Stimulated activated CD4-positive, alpha-beta T cell treated with anti-CD3 and anti-CD28 coated beads, Interleukin-2, amount 100 ng/mL, for 48 hours (primary cell): ENCODE measurements around the gene XXYLT1.
"Not testable (repeated sequence)": the region's sequence is repeated elsewhere in the genome, so short reads cannot be mapped to it uniquely, and the experiment has no call there.

Source experiments
- DNase-seq, 2 donors: peaks; one replicate each; pipeline ENCODE4 v3.0.0-alpha.2; 2020

The XXYLT1 gene

DNA sequence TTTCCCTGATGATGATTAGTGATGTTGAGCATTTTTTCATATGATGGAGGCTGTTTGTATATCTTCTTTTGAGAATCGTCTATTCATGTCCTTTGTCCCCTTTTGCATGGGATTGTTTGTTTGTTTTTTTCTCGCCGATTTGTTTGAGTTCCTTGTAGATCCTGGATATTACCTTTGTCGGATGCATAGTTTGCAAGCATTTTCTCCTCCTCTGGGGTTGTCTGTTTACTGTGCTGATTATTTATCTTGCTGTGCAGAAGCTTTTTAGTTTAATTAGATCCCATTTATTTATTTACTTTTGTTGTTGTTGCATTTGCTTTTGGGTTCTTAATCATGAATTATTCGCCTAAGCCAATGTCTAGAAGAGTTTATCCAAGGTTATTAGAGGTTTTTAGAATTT, 232.8 kb downstream of the XXYLT1 start:
- no peak for DNase-seq

DNA sequence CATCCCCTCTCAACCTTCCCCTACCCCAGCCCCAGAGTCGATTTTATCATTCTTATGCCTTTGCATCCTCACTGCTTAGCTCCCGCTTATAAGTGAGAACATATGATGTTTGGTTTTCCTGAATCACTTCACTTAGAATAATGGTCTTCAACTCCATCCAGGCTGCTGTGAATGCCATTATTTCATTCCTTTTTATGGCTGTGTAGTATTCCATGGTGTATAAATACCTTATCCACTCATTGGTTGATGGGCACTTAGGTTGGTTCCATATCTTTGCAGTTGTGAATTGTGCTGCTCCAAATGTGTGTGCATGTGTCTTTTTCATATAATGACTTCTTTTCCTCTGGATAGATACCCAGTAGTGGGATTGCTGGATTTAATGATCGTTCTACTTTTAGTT, 233.4 kb downstream of the XXYLT1 start:
- not testable (repeated sequence) for DNase-seq

DNA sequence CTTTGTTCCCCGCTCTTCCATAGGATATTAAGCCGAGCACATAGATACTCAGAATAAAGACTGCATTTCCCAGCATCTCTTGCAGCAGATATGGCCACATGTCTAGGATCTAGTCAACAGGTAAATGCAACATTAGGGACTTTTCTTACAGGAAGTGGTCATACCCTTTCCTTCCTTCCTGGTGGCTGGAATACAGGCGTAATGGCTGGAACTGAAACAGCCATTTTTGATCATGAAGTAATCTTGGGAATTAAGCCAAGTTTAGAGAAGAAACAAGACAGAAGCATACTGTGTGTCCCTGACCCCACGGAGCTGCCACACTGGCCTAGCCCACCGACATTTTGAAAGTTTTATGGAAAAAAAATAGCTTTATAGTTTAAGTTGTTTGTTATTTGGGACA, 234.0 kb downstream of the XXYLT1 start:
- DNase-seq: no peak

DNA sequence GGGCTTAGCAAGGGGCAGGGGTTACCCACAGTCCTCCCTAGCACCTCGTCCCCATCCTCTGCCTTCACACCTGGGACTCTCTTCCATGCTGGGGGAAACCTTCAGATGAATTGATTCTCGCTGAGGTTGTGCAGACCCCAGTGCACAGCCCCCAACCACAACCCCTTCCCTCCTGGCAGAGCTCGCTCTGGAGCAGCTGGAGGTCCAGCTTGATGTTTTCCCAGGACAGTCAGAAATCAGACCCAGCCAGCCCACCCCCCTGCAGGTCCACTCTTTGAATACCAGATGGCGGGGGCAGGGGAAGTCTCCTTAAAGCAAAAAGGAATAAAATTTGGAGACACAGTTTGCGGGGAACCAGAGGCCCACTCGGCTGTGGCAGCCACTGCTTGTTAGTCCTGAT, 234.4 kb downstream of the XXYLT1 start:
- DNase-seq: no peak

DNA sequence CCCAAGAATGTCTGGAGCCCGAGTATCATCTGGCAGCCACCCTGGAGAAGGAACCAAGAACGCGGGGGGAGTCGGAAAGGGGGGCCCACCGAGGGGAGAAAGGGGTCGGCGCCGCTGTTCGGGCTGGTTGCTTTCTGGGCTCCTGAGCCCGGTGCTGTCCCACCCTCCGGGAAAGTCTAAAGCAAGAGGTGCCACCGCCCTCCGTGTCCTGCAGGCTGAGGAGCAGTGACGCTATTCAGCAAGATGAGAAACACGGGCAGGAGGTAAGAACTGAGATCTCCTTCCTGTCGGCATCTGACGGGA, 234.8 kb downstream of the XXYLT1 start:
- DNase-seq: no peak

DNA sequence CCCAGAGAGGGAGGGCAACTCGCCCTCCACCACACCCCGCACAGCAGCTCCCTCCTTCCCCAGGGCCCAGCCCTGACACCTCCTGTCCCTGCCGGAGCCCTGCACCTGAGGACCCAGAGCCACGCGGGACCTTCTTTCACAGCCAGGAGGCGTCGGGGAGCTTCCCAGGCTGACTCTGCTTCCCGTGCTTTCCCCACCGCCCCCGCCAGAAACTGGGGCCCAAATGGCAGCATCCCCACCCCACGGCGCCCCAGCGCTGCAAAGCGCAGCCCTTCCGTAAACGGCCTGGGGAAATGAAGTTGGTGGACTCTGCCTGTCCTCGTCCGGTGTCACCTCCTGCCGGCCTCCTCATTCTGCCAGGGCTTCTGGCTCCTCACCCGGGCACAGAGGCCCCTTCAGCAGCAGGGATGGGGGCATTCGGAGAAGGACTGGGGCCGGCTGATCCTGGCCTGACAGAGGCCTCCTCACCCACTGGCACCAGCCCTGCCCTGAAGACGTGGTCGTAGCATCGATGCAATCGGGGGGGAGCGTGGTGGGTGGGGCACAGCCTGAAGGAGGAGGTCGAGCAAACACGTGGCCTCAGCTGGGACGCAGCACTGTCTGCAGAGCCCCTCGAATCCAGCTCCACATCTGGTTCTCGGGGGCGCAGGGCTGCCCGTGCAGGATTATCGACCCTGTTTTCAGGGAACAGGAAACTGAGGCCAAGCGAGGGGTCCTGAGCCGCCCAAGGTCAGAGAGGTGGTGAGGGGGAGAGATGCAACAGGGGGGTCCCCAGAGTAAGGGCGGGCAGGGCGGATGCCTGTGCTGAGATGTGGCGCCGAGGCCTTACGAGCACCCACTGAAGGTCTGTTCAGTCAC, 235.4 kb downstream of the XXYLT1 start:
- no peak for DNase-seq

DNA sequence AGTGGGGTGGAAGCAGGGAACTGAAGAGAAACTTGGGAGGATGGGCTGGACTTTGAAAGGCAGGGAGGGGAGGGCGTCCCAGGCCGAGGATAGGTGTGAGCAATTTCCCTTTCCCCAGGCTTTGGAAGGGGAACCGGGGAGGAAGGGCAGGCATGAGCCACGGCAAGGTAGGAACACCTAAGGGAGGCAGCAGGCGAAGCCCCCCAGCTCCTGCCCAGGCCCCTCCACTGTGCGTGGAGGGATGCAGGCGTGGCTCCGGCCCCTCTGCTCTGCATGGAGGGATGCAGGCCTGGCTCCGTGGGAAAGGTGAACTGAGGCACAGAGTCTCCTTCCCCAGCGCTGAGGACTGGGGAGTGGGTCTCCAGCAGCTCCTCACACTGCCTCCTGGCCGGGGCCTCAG, 236.4 kb downstream of the XXYLT1 start:
- DNase-seq: no peak

DNA sequence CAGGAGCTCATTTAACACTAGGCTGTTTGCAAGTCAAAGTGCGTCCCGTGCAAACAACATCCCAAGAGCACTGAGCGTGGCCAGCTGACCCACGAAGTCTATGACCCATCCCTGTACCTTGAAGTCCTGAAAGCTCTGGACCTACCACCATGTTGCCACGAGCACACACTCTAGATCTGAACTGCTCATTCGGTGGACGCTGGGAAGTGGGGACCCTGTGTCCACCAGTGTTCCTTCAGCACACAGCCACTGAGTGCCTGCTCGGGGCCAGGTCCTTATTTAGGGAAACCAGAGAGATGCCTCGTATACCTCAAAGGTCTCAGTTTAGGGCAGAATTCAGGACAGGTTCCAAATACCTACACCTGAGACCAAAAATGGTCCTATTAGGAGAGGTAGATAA, 236.9 kb downstream of the XXYLT1 start:
- no peak for DNase-seq

DNA sequence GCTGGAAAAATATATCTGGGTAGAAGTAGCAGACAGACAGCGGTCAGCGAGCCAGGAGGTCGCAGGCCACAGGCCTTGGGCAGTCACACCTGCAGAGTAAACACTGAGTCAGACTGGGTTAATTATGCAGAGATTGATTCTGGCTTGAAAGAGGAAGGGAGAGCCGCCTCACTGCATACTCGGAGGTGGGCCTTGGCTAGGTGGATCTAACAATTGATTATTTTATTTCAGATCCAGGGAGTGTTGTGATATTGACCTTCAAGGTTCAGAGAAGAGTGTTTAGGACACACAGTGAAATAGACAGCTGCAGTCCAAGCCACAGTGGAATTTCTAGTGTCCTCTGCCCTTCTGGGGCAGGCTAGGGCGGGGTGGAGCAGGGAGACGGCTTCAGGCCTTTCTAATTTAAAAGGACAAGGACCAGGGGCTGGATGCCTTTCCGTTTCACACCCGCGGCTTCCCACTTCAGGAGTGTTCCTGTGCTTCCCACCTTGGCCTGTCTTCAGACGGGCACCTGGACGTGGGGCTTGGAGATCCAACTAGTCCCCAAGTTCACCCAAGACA, 237.3 kb downstream of the XXYLT1 start:
- no peak for DNase-seq

DNA sequence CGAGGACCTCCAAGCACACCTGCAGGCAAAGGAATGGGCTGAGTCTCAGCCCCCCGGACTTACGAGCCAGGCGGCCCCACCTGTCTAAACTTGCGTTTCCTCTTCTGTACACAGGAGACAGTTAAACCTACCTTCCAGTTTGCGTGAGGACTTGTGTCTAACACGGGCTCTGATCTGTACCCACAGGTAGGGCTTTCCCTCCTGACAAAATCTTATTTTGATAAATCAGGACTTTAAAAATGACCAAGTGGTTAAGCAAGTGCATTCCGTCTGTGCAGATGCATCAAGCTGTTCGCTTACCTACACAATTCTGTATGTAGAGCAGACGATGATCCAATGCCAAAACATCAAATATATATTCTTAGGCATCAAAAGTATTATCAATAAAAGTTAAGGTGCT, 238.0 kb downstream of the XXYLT1 start:
- DNase-seq: no peak

DNA sequence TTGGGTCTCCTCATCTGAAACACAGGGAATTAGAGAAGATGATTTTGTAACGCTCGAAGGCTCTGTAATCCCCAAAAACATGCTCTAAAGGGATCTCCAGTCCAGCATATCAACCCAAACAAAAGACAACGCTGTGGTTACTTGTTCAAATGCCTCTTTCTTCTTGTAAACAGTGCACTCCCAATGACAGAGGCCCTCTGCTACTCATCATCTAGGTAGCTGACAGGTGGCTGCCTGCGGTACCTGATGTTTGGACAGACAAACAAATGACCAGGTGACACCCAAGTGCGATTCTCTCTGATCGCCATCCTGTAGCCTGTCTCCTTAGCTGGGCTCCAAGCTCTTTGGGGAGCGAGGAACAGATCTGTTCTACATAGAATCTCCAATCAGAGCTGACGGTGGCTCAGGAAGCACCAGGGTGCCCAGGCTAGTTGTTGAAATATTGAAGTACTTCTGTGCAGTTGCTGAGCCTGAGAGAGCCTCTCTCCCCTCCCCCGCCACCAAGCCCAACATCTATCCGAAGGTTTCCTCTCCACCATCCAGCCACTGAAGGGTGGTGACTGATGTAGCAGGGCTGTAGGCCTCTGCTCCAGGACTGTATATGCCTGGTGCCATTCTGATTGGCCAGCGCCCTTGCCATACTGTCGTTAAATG, 238.7 kb downstream of the XXYLT1 start:
- DNase-seq: no peak

DNA sequence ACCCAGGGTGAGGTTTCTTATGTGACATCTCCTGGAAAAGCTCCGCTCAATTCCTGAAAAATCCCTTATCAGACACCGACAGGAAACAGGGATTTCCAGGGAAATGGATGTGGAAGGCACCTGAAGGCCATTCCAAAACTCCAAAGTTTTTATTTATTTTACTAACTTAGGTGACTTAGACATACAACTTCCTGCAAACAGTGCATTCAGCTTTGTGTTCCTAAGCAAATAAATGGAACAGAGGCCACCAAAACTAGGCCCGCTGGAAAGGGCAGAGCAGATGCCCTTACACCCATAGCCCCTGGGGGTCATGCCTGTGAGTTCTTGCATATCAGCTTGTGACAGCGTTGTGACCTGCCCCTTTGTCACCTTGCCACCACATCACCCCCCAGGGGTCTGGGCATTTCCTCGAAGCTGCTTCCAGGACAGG, 239.4 kb downstream of the XXYLT1 start:
- no peak for DNase-seq

DNA sequence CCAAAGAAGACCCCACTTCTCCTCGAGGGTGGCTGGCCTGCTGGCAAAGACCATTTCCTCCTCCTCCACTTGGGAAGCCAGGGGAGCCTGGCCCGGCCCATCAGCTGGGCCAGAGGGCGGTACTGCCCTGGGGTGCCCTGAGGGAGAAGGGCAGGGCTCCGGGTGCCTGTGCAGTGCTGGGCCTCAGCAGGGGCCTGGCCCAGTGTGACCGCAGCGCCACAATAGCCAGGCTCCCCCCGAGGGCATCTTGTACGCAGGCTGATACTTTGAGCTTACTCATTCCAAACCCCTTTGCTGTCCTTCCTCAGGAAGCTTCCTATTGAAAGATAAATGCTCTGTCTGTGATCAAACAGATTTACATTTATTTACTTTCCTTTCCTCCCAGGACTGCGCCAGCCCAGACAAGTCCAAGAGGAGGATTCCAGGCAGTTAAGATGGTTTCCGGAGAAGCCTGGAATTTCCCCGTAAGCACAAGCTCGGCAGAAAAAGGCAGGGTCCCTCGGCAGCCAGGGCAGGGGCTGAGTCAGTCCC, 240.1 kb downstream of the XXYLT1 start:
- DNase-seq: no peak

DNA sequence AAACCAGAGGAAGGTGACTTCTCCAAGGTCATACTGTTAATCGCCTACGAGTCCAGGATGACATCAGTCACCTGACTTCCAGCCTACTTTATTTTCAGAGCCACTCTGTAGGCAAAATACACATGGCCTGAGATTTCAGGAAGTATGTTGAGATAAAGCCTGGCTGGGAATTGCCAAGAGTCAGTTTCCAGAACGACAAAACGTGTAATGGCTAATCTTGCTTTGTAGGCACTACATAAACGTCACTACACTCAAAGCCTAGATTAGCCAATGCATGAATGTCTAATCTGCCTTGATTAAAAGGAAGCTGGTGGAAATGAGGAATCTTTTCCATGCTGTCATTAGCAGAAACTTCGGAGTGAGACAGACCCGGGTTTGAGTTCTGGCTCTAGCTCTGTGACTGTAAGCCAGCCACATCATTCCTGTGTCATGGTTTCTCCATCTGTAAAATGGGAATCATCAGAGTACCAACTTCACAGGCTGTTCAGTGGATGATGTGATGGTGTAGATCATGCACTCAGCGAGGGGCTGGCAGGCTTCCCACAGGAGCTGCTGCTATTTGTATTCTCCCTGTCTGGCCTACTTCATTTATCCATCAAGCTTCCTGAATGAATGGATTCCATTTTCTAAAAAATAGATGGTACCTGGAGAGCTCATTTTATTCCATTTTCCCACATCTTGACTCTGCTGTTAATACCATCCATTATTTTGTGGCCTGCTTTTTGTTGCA, 241.9 kb downstream of the XXYLT1 start:
- DNase-seq: no peak

DNA sequence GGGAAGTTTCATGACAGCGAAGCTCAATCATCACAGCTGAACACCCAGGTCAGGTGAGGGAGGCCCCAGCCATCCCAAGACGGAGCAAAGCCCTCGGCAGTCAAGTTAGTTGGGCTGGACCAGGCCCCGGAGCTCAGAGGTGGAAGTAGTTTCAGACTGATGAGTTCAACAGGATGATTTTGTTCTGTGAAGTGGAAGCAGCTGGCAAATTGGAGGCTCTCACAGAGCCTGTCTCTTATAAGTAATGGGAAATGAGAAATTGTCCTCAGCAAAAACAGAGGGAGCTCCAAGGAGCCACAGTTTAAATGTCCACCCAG, 245.1 kb downstream of the XXYLT1 start:
- DNase-seq: no peak

DNA sequence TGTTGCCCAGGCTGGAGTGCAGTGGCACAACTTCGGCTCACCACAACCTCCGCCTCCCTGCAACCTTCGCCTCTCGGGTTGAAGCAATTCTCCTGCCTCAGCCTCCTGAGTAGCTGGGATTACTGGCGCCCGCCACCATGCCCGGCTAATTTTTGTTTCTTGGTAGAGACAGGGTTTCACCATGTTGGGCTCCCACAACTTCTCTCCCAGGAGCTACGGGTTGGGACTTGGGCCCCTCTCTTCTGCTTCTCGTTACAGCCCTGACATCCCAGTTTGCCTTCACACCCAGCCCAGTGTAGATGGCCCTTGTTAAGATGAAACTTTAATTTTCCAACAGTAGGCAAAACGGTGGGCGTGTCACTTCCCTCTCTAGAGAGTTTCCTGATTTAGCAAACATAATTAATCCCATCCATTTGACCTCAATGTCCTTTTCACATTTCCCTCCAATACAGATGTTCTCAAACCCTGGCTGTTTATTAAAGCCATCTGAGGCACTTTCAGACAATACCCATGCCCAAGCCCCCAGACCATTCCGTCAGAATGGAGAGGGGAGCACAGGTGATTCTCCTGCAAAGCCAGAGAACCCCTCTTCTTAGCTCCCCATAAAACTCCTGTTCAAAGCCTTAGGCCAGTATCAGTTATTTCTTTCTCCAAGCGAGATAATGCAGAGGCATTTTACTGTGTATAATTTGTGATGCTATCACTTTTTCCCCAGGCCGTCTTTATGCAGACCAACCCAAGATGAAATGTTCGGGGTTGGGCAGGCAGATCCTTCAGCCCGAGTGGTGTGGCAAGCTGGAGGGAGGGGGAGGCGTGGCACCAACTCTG, 245.7 kb downstream of the XXYLT1 start:
- DNase-seq: no peak

DNA sequence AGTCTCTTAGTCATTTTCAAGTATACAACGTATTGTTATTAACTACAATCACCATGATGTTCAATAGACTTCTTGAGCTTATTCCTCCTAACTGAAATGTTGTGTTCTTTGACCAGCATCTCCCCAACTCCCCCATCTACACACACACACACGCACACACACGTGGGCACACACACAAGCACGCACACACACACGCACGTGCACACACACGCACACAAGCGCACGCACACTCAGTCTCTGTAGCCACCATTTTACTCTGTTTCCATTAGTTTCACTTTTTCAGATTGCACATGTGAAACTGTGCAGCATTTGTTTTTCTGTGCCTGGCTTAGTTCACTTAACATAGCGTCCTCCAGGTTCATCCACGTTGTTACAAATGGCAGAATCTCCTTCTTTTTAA, 247.0 kb downstream of the XXYLT1 start:
- no peak for DNase-seq

DNA sequence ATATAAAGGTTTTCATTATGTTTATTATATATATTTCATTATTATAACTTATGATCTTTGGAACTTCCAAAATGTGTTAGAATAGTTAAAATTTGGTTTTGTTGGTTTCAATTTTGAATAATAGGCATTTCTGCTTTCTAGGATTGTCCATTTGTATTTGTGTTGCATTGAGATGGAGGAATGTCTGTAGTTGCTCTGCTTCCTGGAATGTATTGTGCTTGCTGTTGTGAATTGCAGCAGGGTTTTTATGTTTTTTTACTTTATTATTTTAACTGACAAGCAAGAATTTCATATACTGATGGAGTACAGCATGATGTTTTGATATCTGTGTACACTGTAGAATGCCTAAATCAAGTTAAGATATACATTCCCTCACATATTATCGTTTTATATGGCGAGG, 247.4 kb downstream of the XXYLT1 start:
- no peak for DNase-seq

DNA sequence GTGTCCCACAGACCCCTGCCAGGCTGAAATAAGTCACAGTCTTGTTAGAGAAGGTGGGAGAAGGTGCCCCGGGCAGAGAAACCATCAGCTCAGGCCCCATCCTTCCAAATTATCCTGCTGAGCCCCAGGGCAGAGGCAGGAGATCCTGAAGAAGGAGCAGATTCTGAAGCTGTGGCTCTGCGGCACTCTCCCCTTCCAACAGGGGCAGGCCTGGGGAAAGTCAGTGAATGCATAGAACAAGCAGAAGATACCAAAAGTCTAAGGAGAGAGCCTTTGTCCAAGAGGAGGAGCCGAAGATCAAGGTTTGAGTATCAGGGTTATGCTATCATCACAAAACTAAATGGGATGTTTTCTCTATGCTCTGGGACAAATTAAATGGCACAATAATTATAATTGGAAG, 249.3 kb downstream of the XXYLT1 start:
- DNase-seq: no peak

DNA sequence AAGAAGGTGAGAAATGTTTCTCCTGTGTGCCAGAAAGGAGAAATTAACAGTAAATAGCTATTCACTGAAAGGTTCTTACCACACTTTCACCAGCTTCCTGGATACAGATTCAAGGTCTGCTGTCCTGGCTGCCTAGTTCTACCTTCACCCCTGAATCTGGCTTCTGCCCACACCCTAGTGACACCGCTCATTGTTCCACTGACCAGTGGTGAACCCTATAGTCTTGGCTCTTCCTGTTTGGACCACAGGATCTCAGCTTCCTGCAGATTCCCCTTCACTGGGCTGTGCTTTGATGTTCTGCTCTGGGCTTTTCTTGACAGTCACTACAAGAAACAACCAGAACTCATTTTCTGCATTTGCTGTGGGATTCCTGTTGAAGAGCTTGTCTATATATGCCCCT, 250.0 kb downstream of the XXYLT1 start:
- DNase-seq: no peak

DNA sequence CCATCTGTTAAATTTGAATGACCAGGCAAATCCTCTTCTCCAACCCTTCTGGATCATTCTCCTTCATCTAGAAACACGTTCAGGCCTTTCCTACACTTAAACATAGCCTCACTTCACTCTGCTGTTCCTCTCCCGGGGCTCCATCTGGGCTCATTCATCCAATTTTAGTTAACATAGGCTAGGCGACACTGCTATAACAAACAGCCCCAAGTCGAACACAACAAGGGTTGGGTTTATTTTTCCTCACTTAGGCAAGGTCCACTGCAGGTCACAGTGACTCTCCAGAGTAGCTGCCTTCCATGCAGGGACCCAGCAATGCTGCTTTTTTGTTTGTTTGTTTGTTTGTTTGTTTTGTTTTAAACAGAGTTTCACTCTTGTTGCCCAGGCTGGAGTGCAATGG, 250.8 kb downstream of the XXYLT1 start:
- DNase-seq: no peak

DNA sequence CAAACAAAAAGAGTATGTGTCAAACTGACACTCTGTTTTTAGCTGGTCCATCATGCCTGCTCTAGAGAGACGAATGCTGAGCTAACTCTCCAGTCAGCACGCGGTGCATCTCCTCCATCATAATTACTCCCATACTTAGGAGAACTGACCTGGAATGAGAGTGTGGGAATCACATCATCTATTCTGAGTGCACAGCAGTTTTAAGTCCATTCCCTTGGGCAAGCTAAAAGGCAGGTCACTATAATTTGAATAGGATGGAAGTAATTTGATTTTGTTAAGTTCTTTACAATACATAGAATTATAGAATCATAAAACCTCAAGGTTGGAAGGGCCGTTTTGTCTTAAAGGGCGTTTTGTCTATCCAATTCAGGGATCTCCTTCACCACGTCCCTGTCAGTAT, 251.6 kb downstream of the XXYLT1 start:
- DNase-seq: no peak
